Inflammatory macrophage (primary cell): ENCODE data around the gene RHEBL1.

Source experiments
- DNase-seq, 2 donors: peaks; one replicate each; pipeline ENCODE4 v3.0.0-alpha.2; 2020 to 2022

Gene RHEBL1

DNA sequence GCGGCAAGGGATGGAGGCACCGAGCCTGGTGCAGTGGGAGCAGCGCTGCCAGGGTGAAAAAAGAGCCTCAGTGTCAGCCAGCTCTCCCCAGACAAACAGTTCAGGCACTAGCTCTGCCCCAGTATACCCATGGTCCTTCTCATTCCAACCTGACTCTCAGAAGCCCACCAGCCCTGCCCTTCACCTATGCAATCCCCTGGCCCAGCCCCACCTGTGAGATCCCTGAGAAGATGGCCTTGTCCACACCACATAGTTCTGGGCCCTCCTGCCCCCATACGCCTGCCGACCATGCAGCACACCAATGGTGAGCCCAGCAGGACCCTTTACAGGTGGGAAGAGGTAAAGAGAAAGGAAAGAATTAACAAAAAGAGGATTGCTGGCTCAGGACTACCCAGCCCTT, 15.7 kb downstream of the RHEBL1 start:
- DNase-seq: no peak

- no peak for DNase-seq
Measured at GRCh38 chr12:49052451-49053208, 17.1 kb downstream of the RHEBL1 start.

GRCh38 chr12:49051777-49052438, 17.9 kb downstream of the RHEBL1 start:
- DNase-seq: no peak

- no peak for DNase-seq
Measured at GRCh38 chr12:49051373-49051764, 18.4 kb downstream of the RHEBL1 start.

- DNase-seq: no peak
Measured at GRCh38 chr12:49050507-49051372, 19.0 kb downstream of the RHEBL1 start.

DNA sequence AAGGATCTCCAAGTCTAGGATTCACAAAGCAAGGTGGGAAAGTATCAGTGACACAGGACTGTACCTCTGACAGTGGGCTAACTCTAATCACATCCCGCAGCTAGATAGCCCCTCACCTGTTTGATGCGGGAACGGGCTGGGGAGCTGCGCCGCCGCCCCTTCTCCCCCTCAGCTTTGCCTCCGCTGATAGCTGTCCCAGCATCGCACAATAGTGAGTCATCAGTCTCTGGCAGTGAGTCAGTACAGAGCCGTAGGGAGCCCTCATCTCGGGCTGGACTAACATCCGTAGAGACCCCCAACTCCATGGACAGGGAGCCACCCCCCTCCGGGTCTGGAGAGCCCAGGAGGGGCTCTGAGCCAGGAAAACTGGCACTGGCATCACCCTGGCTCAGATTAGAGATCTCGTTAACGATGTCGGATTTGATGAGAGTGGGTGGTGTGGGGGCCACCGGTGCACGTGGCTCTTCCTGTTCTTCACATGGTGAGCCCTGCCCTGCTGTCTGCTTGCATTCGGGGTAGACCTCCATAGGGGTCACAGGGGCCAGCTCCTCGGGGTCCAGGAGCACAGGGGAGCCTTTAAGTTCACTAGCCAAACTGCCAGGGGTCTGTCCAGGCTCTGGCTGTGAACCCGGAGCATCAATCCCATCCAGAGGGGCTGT, 20.1 kb downstream of the RHEBL1 start:
- DNase-seq: no peak

GRCh38 chr12:49048953-49049352, 20.8 kb downstream of the RHEBL1 start:
- DNase-seq: no peak

DNA sequence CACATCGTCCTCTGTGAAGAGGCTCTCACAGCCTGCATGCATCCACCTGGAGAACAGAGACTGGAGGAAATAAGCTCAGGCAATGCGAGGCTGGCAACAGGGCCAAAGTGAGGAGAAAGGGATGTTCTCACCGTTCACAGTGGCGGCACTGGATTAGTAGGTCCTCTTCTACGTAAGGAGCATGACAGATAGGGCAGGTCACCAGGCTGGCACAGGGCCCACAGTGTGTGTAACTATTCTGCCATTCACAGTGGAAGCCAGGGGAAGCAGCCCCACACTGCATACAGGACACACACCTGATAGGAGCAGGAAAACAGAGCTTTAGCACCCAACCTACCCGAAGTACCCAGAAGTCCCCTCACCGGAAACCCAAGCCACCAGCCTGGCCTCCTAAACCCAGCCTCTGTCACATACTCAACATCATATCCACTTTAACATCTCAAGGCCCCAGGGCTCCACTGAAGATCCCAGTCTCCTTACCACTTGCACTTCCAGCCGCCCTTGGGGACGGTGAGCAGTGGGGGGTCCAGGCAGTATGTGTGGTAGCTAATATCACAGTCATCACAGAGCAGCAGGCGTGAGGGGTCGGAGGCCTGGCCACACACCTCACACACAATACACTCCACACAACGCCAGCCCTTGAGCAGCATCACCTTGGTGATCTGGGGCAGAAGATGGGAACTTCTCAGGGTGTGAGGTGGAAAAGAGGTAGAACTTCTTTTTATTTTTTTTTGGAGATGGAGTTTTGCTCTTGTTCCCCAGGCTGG, 23.5 kb downstream of the RHEBL1 start:
- no peak for DNase-seq

DNA sequence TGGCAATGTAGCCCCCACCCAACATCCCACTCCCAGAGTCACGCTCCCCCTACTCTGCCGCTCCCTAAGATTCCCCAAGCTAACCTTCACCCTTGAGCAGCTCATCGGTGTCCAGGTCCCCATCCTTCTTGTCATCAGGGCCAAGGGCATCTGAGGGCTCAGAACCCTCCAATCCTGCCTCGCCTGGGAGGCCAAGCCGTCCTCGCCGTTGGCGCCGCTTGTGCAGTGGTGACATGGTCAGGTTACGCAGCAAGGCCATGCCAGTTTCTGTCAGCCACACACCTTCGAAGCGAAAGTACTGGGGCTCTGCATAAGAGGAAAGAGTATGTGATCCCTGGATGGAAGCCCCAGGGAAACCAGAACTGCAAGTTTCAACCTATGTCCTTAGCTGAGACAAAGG, 25.1 kb downstream of the RHEBL1 start:
- DNase-seq: no peak

DNA sequence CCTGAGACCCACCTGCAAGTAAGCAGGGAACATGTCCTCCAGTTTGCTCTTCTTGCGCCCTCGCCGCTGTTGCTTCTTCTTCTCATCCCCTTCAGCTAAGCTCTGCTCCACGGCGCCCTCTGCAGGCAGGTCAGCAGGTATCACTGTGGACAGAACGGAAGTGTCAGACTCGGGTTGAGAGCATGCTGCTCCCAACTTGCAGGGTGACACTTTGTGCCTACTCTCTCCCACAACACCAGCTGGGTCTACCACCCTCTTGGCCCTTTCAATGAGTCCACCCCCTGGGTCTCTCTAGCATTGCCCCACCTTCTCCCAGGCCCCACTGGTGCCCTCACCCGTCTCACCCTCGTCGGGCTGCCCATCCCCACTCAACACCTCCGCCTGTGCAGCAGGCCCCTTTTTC, 25.9 kb downstream of the RHEBL1 start:
- peak; percentile 63 to 68 for DNase-seq

GRCh38 chr12:49043241-49043640, 26.5 kb downstream of the RHEBL1 start:
- DNase-seq: no peak

GRCh38 chr12:49041881-49042484, 27.8 kb downstream of the RHEBL1 start:
- no peak for DNase-seq

DNA sequence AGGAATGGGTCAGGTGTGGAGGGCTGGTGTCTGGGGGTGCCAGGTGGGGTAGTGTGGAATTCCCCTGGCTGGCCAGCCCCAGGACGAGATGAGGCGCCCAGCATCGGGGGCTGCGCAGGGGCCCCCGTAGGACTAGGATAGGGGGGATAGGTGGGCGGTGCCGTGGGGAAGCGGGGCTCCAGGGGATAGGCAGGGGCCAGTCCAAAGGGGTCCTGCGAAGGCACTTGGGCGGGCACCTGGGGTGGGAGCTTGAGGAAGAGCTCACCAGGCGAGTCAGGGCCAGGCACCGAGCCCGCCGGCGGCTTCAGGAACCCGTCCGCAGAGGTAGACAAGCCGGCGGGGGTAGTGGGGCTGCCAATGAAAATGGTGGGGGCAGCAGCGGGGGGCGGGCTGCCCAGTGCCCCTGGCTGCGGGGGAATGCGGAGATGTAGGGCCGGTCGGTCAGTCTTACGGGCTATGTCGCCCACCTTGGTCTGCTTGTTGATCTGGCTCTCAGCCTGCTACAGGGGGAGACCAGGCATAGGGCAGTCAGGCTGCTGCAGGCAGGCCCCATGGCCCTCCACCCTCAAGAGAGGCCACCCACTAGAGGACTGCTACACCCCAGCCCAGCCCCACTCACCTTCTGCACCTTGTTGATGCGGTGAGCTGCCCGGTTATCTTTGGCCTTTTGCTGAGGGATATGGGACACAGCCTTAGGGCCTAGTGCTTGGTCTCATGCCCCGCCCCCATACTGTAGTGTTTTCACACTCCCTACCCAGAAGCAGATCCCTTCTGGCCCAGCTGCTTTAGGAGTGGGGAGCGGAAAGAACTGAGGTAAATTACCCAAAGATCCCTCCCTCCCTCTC, 28.5 kb downstream of the RHEBL1 start:
- DNase-seq: no peak

DNA sequence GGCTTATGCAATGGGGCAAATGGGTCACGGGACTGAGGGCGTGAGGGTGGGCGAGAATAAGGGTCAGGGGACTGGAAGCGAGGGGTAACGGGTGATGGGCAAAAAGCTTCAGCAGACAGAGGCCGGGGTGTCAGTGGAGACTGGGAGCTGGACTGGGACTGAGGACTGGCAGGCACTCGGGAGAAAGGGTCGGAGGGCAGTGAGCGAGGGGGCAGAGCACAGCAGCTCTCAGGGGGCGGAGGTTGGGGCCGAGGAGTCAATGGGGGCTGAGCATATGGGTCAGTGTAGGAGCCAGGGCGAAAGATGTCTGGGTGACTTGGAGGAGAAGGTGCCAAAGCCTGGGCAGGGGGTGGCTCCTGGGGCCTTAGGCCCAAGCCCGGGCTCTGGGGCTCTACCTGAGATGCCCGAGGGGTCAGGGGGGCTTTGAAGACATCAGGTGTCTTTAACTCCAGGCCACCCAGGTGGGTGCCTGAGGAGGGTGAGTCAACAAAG, 29.4 kb downstream of the RHEBL1 start:
- DNase-seq: no peak

- no peak for DNase-seq
Measured at GRCh38 chr12:49039421-49040363, 30.1 kb downstream of the RHEBL1 start.

DNA sequence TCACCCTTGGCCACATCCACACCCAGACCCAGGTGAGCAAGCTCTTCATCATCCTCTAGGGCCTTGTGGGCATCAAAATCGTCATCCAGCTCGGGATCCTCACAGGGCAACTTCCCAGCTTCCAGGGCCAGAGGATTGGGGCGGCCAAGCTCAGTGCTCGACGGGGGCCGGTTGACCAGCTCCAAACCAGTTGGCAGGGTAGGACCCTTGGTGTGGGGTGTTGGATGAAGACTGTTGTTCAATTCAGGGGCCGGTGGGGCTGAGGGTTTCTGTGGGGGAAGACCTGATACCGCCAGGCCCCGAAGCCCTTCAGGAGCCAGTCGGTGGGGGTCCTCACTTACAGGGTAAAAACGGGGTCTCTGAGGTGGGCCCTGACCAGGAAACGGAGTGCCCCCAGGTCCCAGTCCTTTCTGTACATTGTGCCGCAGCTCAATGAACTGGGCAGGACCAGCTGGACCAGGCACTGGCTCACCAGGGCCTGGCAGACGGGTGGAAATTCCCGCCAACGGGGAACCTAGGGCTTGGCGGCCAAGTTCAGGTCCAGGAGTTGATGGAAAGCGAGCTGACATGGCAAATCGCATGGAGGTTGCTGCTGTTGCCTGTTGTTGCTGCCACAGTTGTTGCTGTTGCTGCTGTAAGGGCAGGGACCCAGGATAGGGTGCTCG, 31.4 kb downstream of the RHEBL1 start:
- no peak for DNase-seq

- DNase-seq: no peak
Measured at GRCh38 chr12:49037947-49038237, 31.9 kb downstream of the RHEBL1 start.

DNA sequence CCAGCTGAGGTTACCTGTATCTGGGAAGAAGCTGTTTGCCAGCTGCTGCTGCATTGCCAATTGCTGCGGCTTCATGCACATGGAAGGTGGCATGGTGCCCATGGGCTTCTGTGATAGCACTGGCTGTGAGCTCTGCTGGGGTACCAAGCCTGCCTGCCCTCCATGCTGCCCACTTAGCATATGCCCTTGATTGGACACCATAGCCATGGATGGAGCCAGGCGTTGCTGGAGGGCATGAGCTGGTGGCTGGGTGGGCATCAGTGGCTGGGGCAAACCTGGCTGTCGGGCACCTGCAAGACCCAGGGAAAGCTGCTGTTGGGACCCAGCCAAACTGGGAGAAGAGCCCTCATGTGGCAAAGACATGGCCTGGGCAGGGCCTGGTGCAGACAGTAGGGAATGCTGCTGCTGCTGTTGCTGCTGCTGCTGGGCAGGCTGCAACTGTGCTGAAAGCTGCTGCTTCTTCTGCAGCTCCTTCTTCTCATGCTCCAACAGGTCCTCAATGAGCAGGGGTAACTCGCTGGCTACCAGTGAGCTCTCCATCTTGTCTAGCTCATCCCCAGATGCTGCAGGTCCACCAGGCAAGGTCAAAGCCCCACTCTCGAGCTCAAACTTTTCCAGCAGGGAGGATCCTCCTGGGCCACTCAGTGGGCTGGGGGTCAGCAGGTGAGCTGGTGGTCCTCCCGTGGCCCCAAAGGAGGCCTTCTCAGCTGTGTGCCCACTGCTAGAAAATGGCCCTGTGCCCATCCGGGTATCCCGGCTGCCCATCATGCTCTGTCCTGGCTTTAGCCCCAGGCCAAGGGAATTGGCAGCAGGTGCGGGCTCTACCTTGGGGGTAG, 32.5 kb downstream of the RHEBL1 start:
- DNase-seq: no peak
